H1 (cell line): Measurements from ENCODE around the gene SLC7A10. TPM values are rescaled to one million over a fixed set of nuclear protein-coding genes. Genes with fewer than 3 reads are reported as not detected.

Experiments
- CTCF ChIA-PET: fragments of 300-600 bp; sonication (Branson Sonifier 250); formaldehyde crosslinking; loops from one replicate; lab custom pipeline; 2021; ENCODE audit not compliant: partially characterized antibody; lab: Charles Lee
- POLR2A ChIA-PET: fragments of 300-600 bp; sonication (Branson Sonifier 250); formaldehyde crosslinking; loops from one replicate; lab custom pipeline; 2021; ENCODE audit warnings: inconsistent platforms; ENCODE audit not compliant: partially characterized antibody; lab: Charles Lee
- DNase-seq, 2 experiments: peaks; one replicate each; pipeline versions ENCODE4 v3.0.0 to v3.0.0-alpha.2; 2010 to 2022; ENCODE audit warnings: low spot score in 2 of 2, low read depth in 1 of 2, mixed read lengths in 1 of 2
- FAIRE-seq: peaks from 2 replicates; lab custom pipeline; 2011; peaks lifted over from hg19 to GRCh38; lab: Jason Lieb, UNC
- H2AFZ ChIP-seq: 2 replicates; pipeline ENCODE4 v1.8.1; 2012; ENCODE audit warnings: low read length, inconsistent platforms
- H2AK5ac ChIP-seq: 2 replicates; pipeline ENCODE4 v1.6.1; 2013; ENCODE audit warnings: low read depth, low read length
- H2BK120ac ChIP-seq: replicated peaks from 2 replicates; pipeline ENCODE3; 2013; ENCODE audit warnings: low read depth, low read length, inconsistent platforms
- H2BK12ac ChIP-seq: 2 replicates; pipeline ENCODE4 v1.6.1; 2013; ENCODE audit warnings: low read depth, low read length
- H2BK15ac ChIP-seq: 2 replicates; pipeline ENCODE4 v1.6.1; 2013; ENCODE audit warnings: low read length
- H2BK20ac ChIP-seq: 2 replicates; pipeline ENCODE4 v1.6.1; 2013; ENCODE audit warnings: low read length
- H2BK5ac ChIP-seq: 2 replicates; pipeline ENCODE4 v1.6.1; 2013; ENCODE audit warnings: low read depth, low read length
- H3K14ac ChIP-seq: 2 replicates; pipeline ENCODE4 v1.6.1; 2013; ENCODE audit warnings: inconsistent platforms; ENCODE audit not compliant: insufficient read length
- H3K18ac ChIP-seq: 2 replicates; pipeline ENCODE4 v1.6.1; 2013; ENCODE audit warnings: low read length; ENCODE audit errors: extremely low read depth
- H3K23ac ChIP-seq: 2 replicates; pipeline ENCODE4 v1.6.1; 2013; ENCODE audit warnings: inconsistent platforms; ENCODE audit not compliant: insufficient read length
- H3K23me2 ChIP-seq: 2 replicates; pipeline ENCODE4 v1.6.1; 2013; ENCODE audit warnings: low read depth, low read length
- H3K27ac ChIP-seq: 2 replicates; pipeline ENCODE4 v1.6.1; 2011; ENCODE audit warnings: low read depth, low read length, inconsistent platforms
- H3K27me3 ChIP-seq, 4 experiments: replicated peaks in 1 of 4; 1 replicate in 1 of 4; 2 replicates in 3 of 4; pipeline versions ENCODE4 v1.6.1 to v1.8.1; 2011 to 2013; ENCODE audit warnings: low read length in 3 of 4, mild to moderate bottlenecking in 3 of 4, inconsistent platforms in 2 of 4, mixed read lengths in 2 of 4, moderate library complexity in 1 of 4; ENCODE audit not compliant: control insufficient read depth in 3 of 4, insufficient read depth in 3 of 4; ENCODE audit errors: extremely low read depth in 1 of 4
- H3K36me3 ChIP-seq, 4 experiments: 2 replicates each; pipeline versions ENCODE4 v1.6.1 to v1.8.1; 2011 to 2013; ENCODE audit warnings: mild to moderate bottlenecking in 4 of 4, low read length in 3 of 4, moderate library complexity in 2 of 4, control low read depth in 1 of 4, inconsistent platforms in 1 of 4; ENCODE audit not compliant: insufficient read depth in 4 of 4, control insufficient read depth in 2 of 4
- H3K4ac ChIP-seq: replicated peaks from 2 replicates; pipeline ENCODE3; 2013; ENCODE audit warnings: low read length, low read depth, mixed read lengths, inconsistent platforms; ENCODE audit not compliant: insufficient read length
- H3K4me1 ChIP-seq, 4 experiments: replicated peaks in 1 of 4; 1 replicate in 1 of 4; 2 replicates in 3 of 4; pipeline versions ENCODE4 v1.6.1 to v1.8.1; 2011 to 2013; ENCODE audit warnings: low read length in 3 of 4, inconsistent platforms in 2 of 4, mixed read lengths in 1 of 4; ENCODE audit not compliant: insufficient read depth in 4 of 4, control insufficient read depth in 3 of 4
- H3K4me2 ChIP-seq, 2 experiments: 2 replicates each; pipeline versions ENCODE4 v1.6.1 to v1.8.1; 2011 to 2013; ENCODE audit warnings: low read depth in 2 of 2, low read length in 2 of 2, control low read depth in 1 of 2, inconsistent platforms in 1 of 2, mild to moderate bottlenecking in 1 of 2; ENCODE audit not compliant: insufficient read depth in 1 of 2
- H3K4me3 ChIP-seq, 4 experiments: fragments of 200-600, 300-600 bp in 1 of 4; sonication (generic), shearing (Covaris generic), sonication (Bioruptor Twin) in 1 of 4; 2 replicates each; pipeline versions ENCODE4 v1.5.1 to v1.8.1; 2011 to 2016; ENCODE audit warnings: low read length in 4 of 4, low read depth in 3 of 4, control low read depth in 2 of 4, inconsistent platforms in 2 of 4, mild to moderate bottlenecking in 2 of 4, mixed read lengths in 1 of 4, moderate library complexity in 1 of 4; ENCODE audit not compliant: insufficient read depth in 2 of 4; ENCODE audit errors: extremely low read depth in 1 of 4
- H3K56ac ChIP-seq: replicated peaks from 2 replicates; pipeline ENCODE3; 2013; ENCODE audit warnings: low read depth, mild to moderate bottlenecking, mixed read lengths, low read length, inconsistent platforms; ENCODE audit not compliant: insufficient read length
- H3K79me1 ChIP-seq: 2 replicates; pipeline ENCODE4 v1.6.1; 2013; ENCODE audit warnings: low read depth, low read length, control low read depth
- H3K79me2 ChIP-seq, 2 experiments: 2 replicates each; pipeline versions ENCODE4 v1.6.1 to v1.8.1; 2012 to 2013; ENCODE audit warnings: low read length in 2 of 2, mild to moderate bottlenecking in 2 of 2, inconsistent platforms in 1 of 2; ENCODE audit not compliant: insufficient read depth in 2 of 2, control insufficient read depth in 1 of 2
- H3K9ac ChIP-seq, 4 experiments: replicated peaks in 1 of 4; 1 replicate in 1 of 4; 2 replicates in 3 of 4; pipeline versions ENCODE4 v1.6.1 to v1.8.1; 2011 to 2013; ENCODE audit warnings: low read depth in 3 of 4, low read length in 3 of 4, control low read depth in 2 of 4, mild to moderate bottlenecking in 2 of 4, moderate library complexity in 2 of 4, inconsistent platforms in 1 of 4; ENCODE audit errors: extremely low read depth in 1 of 4
- H3K9me3 ChIP-seq, 2 experiments: 2 replicates each; pipeline versions ENCODE4 v1.6.1 to v1.8.1; 2012 to 2013; ENCODE audit warnings: mild to moderate bottlenecking in 2 of 2, moderate library complexity in 2 of 2, control low read depth in 1 of 2, inconsistent platforms in 1 of 2, low read depth in 1 of 2, low read length in 1 of 2, mixed read lengths in 1 of 2; ENCODE audit not compliant: insufficient read depth in 2 of 2
- H4K20me1 ChIP-seq, 2 experiments: replicated peaks in 1 of 2; 2 replicates each; pipeline versions ENCODE3 to v1.8.1; 2011 to 2013; ENCODE audit warnings: inconsistent platforms in 2 of 2, low read length in 2 of 2, mild to moderate bottlenecking in 1 of 2; ENCODE audit not compliant: insufficient read depth in 2 of 2, control insufficient read depth in 1 of 2
- H4K5ac ChIP-seq: 2 replicates; pipeline ENCODE4 v1.6.1; 2013; ENCODE audit warnings: low read length, low read depth, mixed read lengths, inconsistent platforms; ENCODE audit not compliant: insufficient read length
- H4K8ac ChIP-seq: 2 replicates; pipeline ENCODE4 v1.8.0; 2013; ENCODE audit warnings: mild to moderate bottlenecking, moderate library complexity, low read length, inconsistent platforms; ENCODE audit not compliant: insufficient read depth; ENCODE audit errors: extremely low read depth
- H4K91ac ChIP-seq: replicated peaks from 2 replicates; pipeline ENCODE3; 2013; ENCODE audit warnings: low read length, mixed read lengths, inconsistent platforms; ENCODE audit not compliant: insufficient read length
- BACH1 ChIP-seq: IDR thresholded peaks from 2 replicates; pipeline ENCODE4 v1.6.1; 2012; ENCODE audit warnings: low read length, improper control_type of control experiment
- WGBS, 2 experiments: shearing (Covaris generic) in 1 of 2; methylation state at CpG; one replicate each; pipeline versions ENCODE4 v1.1.6 to v1.1.7; 2013 to 2015; ENCODE audit warnings: low lambda C conversion rate in 2 of 2, mixed read lengths in 2 of 2, inconsistent platforms in 1 of 2, low coverage in 1 of 2, missing lambda C conversion rate in 1 of 2; ENCODE audit not compliant: insufficient replicate concordance in 2 of 2, insufficient coverage in 1 of 2, insufficient read length in 1 of 2; ENCODE audit errors: extremely low coverage in 1 of 2, missing lambda C conversion rate in 1 of 2; 5-methylcytosine and 5-hydroxymethylcytosine counted together
- polyA plus RNA-seq, 7 experiments: library from polyadenylated mRNA; depleted of rRNA in 3 of 7; stranded (reverse) in 5 of 7; unstranded in 2 of 7; fragments of >200 nt in 5 of 7; fragments of 200-250 nt in 2 of 7; gene quantifications; 1 replicate in 5 of 7; 2 replicates in 1 of 7; 4 replicates in 1 of 7; pipeline versions ENCODE4 v1.2.1 to v1.2.3, GENCODE V29; 2011 to 2013; ENCODE audit warnings: missing spikeins in 2 of 7, mixed read lengths in 2 of 7
- total RNA-seq: library from RNA; stranded (reverse); fragmentation: NEBNext Ultra II Directional; extraction: Animal tissue kit (Norgen Biotek cat#: 25700); gene quantifications from 2 replicates; pipeline ENCODE4 v1.2.1, GENCODE V29; 2021

The SLC7A10 gene
- total and polyA plus RNA-seq, 2 of the 8 experiments (the other 6 are each of a cell fraction or from before 2014, with no cell fraction given) = 3.7 to 7.1 TPM

DNA sequence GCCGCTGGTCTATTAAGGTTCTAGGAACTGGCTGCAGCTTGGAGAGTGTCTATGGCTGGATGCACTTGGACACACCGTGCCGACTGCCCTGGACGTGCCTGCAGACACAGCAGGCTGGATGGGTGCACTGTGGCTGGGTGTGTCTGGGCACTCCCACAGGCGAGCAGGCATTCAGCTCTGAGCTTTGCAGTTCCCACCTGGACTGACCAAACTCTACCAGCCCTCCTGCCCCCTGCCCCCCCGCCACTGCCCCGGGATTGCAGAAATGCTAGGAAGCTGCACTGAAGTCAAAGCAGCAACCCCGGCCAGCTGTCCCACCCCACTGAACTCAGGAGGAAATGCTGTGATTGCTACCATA, 38.5 kb downstream of the SLC7A10 start:
- FAIRE-seq = no peak
- Histone ChIP-seq H4K8ac (no peak overlapping the region), H2AK5ac (no peak overlapping the region), H3K14ac (no peak overlapping the region), H4K5ac (no peak overlapping the region), H4K91ac (no peak overlapping the region), H3K27ac (no peak overlapping the region), H3K23ac (no peak overlapping the region), H3K18ac (no peak overlapping the region), H3K4me1 (peaks cover 0 to 7% (median 1%) of the 10 kb centered on the region in 4 experiments; a peak in 3 of 7 replicates), H3K9ac (no peak overlapping the region), H3K4ac (no peak overlapping the region), H2BK15ac (0 out of 2 replicates have a peak overlapping the region, but pooled peaks have one; percentile 95), H3K27me3 (peaks cover 0 to 4% (median under 1%) of the 10 kb centered on the region in 4 experiments; a peak in 4 of 7 replicates), H3K4me2 (peak overlapping the region in 1 of 2 experiments; percentile 28; a peak in 2 of 4 replicates), H3K56ac (no peak overlapping the region), H3K36me3 (no peaks in the 10 kb centered on the region), H2BK12ac (no peak overlapping the region), H3K79me2 (no peaks in the 10 kb centered on the region), H2AFZ (0 out of 2 replicates have a peak overlapping the region, but pooled peaks have one; percentile 84), H2BK20ac (no peak overlapping the region), H3K4me3 (no peak overlapping the region), H4K20me1 (no peaks in the 10 kb centered on the region), H2BK5ac (no peak overlapping the region), H3K23me2 (no peaks in the 10 kb centered on the region), H3K9me3 (no peaks in the 10 kb centered on the region), H2BK120ac (no peak overlapping the region), H3K79me1 (no peaks in the 10 kb centered on the region)
- POLR2A ChIA-PET = interaction anchor here (0.9 kb wide), 1 partner anchor 10 kb away, joined by 3 read pairs; no protein-coding TSS in a partner anchor
- CTCF ChIA-PET = interaction anchor here (0.9 to 5.6 kb wide), 7 partner anchors 8 to 60 kb away, joined by 3 to 58 read pairs (median 4); no protein-coding TSS in a partner anchor
- no peak for DNase-seq
- WGBS, 2 experiments = 56% methylated on average over 8 of the region's 8 CpGs; no CpG with 5 or more reads in 1 of the 2 experiments
- TF ChIP-seq BACH1 = no peak
